CD4-positive, alpha-beta T cell treated with Interleukin-1 beta for 1 hour (primary cell): ENCODE measurements around the gene OTUB1.
"Not testable (repeated sequence)": the region's sequence is repeated elsewhere in the genome, so short reads cannot be mapped to it uniquely, and the experiment has no call there.

Source experiments
- DNase-seq, 2 donors: peaks; one replicate each; pipeline ENCODE4 v3.0.0-alpha.2; 2020 to 2022

Gene OTUB1

GRCh38 chr11:63986156-63986931 lies at the start of gene OTUB1:
TSS of gene OTUB1 (plus strand) at chr11:63986438. CDS start at chr11:63986457, 19 bp downstream.
- DNase-seq: peak; percentile 86 to 88

GRCh38 chr11:63937713-63938478 lies 48.3 kb upstream of the OTUB1 start:
- peak in 1 of 2 donors; percentile 21 for DNase-seq

GRCh38 chr11:63938479-63939396 lies 47.5 kb upstream of the OTUB1 start, which contains the start of gene NAA40:
TSS of gene NAA40 (plus strand) at chr11:63939002. CDS start at chr11:63939097, 95 bp downstream.
- peak; percentile 94 to 96 for DNase-seq

- no peak for DNase-seq
These were observed 46.8 kb upstream of the OTUB1 start for GRCh38 chr11:63939397-63939891.

- no peak for DNase-seq
These were observed 45.5 kb upstream of the OTUB1 start for GRCh38 chr11:63940786-63941185.

GRCh38 chr11:63941901-63942300 lies 44.3 kb upstream of the OTUB1 start:
- DNase-seq: no peak

- DNase-seq: no peak
These were observed 43.4 kb upstream of the OTUB1 start for GRCh38 chr11:63942803-63943202.

- DNase-seq: no peak
These were observed 41.3 kb upstream of the OTUB1 start for GRCh38 chr11:63944987-63945386.

- DNase-seq: peak; percentile 46 to 62
These were observed 40.6 kb upstream of the OTUB1 start for GRCh38 chr11:63945477-63946163.

GRCh38 chr11:63951779-63952536 lies 34.3 kb upstream of the OTUB1 start:
- DNase-seq: peak; percentile 27 to 40

- no peak for DNase-seq
These were observed 33.7 kb upstream of the OTUB1 start for GRCh38 chr11:63952570-63952969.

- DNase-seq: no peak
These were observed 28.2 kb upstream of the OTUB1 start for GRCh38 chr11:63958008-63958407.

GRCh38 chr11:63961608-63962412 lies 24.4 kb upstream of the OTUB1 start:
- DNase-seq: peak; percentile 39 to 46

GRCh38 chr11:63963895-63964294 lies 22.3 kb upstream of the OTUB1 start:
- not testable (repeated sequence) for DNase-seq

- no peak for DNase-seq
These were observed 19.8 kb upstream of the OTUB1 start for GRCh38 chr11:63966444-63966843.

- no peak for DNase-seq
These were observed 16.8 kb upstream of the OTUB1 start for GRCh38 chr11:63969461-63969860.

- no peak for DNase-seq
These were observed 15.3 kb upstream of the OTUB1 start for GRCh38 chr11:63970902-63971301.

- DNase-seq: not testable (repeated sequence)
These were observed 12.4 kb upstream of the OTUB1 start for GRCh38 chr11:63973912-63974258.

- peak; percentile 98 for DNase-seq
These were observed 11.7 kb upstream of the OTUB1 start, which contains the start of gene COX8A for GRCh38 chr11:63974259-63975143. TSS of gene COX8A (plus strand) at chr11:63974620. CDS start at chr11:63974681, 61 bp downstream.
